ENCODE measurements around the gene TGM1.
"Not testable (repeated sequence)": the region's sequence is repeated elsewhere in the genome, so short reads cannot be mapped to it uniquely, and the experiment has no call there.

The TGM1 gene

GRCh38 chr14:24203249-24203886 lies 59.6 kb downstream of the TGM1 start:
- DNase-seq = not testable (repeated sequence)

GRCh38 chr14:24202538-24202937 lies 60.4 kb downstream of the TGM1 start:
- DNase-seq = not testable (repeated sequence)
